GM19099 (cell line): ENCODE data around the gene DSTYK.

Experiments used
- POLR2A ChIP-seq: IDR thresholded peaks from 3 replicates; pipeline ENCODE4 v1.6.1; 2011; ENCODE audit warnings: low read depth; ENCODE audit not compliant: insufficient read length; ENCODE audit errors: extremely low read depth

Gene DSTYK

DNA sequence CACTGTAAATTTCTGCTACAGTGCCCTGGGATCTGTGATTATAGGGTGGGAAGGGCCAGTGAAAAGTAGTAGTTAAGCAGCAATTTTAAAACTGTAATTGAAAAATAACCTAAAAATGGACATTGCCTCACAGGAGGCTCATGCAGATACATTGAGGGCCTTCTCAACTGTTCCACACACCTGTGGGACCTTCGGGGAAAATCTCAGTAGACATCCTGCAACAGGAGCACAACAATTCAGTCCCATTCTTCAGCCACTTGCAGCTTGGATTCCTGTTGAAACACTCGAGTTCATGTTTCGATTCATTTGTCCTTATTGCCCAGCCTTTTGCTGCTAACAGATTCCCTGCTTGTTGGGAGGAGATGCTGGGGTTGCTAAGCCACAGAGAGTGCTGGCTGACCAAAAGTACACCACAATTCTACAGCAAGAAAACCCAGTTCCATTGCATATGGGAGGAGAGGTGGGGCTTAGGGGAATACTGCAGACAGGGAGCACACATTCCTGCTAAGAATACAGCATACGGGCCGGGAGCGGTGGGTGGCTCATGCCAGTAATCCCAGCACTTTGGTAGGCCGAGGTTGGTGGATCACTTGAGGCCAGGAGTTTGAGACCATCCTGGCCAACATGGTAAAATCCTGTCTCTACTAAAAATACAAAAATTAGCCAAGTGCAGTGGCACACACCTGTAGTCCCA, 20.8 kb upstream of the DSTYK start:
- no peak for TF ChIP-seq POLR2A

DNA sequence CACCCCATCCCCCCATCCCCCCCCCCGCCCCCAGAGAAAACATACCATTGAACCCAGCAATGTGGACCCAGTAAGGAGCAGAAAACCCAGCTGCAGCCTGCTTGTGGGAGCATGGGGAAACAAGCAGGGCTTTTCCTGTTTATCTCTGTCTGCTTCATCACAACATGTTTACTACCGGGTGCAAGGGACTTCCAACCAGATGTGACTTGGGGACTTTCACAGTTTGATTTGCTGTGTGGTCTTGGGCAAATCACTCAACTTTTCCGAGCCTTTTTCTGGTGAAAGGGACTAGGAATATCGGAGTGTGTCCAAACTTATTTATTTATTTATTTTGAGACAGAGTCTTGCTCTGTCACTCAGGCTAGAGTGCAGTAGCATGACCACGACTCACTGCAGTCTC, 19.5 kb upstream of the DSTYK start:
- TF ChIP-seq POLR2A, result no peak

DNA sequence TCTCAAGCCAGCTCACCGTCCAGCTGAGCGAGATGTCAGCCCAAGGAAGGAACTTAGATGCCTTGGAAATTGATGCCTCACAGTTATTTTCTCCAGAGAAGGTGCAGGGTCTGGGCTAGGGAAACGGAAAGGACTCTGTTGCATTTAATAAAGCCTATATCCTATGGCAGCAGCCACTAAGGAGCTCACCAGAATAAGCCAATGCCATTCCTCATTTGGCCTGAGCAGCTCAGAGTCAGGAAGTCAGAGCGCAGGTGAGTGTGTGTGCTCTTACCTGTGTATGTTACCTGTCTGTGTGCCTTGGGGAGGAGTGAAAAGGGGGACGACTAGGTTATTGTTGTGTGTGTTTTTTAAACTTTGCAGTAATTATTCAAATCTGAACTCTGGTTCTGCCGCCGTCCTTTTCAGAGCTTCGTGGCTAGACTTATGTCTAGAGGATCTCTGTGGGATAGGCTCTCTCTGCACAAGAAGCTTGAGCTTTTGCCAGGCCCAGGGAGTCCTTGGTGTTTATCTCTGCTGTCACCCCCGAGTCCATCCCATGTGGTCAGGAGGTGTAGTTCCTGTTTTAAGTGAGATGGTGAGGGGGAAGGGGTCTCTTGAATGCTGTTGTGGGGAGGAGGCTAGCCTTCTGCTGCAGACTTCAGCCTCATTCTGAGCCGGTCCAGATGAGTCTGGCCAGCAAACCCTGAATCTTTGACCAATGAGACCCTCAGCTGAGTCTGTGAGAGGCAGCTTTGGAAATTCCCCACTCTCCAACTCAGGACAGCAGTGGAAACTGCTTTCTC, 18.6 kb upstream of the DSTYK start:
- TF ChIP-seq POLR2A, result no peak

DNA sequence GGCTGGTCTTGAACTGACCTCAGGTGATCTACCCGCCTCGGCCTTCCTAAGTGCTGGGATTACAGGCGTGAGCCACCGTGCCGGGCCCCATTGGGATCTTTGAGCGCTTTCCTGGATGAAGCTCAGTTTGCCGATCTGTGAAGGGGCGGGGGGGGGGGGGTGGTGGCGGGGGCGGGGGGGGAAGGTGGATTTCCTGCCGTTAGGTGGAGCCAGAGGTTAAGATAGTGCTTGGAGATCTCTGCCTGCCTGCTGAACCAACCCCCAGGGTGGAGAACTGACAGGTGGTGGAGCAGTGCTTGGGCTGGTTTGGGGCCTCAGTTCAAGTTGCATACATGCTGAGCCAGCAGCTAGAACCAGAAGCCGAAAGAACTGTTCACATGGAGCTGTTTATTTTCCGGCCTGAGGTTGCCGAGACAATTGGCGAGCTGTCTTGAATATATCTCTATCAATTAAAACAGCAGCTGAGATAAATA, 17.9 kb upstream of the DSTYK start:
- TF ChIP-seq POLR2A, result no peak

DNA sequence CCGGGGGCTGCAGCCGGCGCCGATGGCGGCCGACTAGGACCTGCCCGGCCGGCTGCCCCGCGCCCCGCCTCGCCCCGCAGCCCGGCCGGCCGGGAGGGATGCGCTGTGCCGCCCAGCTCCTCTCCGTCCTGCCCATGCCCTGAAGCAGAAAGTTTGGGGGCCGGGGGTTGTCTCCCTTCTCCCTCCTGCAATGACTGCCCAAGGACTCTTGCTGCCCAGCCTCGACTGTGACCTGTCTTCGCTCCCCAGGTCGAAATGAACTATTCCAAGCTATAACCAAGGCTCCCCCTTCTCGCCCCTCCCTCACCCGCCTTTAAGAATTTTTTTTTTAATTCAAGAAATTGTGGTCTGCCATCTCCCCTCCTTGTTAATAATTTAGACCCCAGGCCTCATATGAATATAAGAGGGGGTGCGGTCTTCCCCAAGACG, 16.6 kb upstream of the DSTYK start:
- TF ChIP-seq POLR2A, result no peak

DNA sequence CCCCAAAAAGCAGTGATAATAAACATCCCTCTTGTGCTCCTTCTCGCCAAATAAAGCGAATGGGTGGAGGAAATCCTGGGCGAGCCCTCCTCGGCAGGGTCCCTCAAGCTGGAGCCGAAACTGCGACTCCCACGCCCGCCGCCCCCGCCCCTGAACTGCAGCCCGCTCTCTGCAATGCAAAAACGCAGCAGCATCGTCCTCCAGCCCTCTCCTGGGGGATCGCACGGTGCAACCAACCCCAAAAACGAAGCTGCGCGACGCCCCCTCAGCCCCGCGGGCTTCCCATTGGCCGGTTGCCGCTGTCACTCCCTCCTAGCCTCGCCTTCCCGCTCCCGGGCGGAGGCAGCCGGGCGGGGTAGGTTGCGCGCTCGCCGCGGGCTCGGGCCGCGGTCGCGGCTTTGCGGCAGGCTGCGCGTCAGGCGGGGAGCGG, 16.1 kb upstream of the DSTYK start, which contains the start of gene TMCC2:
TSS of gene TMCC2 (plus strand) at position 363 of the 430 bp plus-strand sequence. CDS start 619 bp downstream, outside the sequence.
- no peak for TF ChIP-seq POLR2A

DNA sequence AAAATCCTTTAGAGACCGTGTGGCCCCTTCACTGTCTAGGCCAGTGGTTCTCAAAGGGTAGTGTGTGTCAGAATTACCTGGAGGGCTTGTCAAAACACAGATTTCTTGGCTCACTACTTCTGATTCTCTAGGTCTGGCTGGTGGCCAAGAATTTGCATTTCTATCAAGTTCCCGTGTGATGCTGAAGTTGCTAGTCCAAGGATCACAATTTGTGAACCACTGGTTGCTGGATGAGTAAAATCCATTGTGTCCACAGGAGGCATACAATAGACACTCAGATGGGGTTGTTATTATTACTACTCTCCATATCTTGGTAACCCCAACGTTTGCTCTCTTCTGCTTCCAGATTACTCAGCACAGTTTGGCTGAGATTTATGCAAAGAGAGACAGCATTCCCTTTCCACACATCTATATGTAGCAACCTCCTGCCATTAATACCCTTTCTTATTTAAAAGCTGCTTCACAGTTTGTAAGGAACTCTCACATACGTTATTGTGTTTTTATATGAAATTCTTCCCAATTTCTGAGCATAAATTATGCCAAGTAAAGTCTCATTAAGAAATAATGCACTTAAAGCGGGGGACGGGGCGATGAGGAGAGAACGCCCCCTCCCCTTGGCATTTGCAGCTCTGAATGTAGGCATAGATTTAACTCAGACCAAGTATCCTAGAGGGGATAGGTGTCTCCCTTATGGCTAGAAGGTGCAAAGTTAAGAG, 15.5 kb upstream of the DSTYK start:
- TF ChIP-seq POLR2A, result no peak

DNA sequence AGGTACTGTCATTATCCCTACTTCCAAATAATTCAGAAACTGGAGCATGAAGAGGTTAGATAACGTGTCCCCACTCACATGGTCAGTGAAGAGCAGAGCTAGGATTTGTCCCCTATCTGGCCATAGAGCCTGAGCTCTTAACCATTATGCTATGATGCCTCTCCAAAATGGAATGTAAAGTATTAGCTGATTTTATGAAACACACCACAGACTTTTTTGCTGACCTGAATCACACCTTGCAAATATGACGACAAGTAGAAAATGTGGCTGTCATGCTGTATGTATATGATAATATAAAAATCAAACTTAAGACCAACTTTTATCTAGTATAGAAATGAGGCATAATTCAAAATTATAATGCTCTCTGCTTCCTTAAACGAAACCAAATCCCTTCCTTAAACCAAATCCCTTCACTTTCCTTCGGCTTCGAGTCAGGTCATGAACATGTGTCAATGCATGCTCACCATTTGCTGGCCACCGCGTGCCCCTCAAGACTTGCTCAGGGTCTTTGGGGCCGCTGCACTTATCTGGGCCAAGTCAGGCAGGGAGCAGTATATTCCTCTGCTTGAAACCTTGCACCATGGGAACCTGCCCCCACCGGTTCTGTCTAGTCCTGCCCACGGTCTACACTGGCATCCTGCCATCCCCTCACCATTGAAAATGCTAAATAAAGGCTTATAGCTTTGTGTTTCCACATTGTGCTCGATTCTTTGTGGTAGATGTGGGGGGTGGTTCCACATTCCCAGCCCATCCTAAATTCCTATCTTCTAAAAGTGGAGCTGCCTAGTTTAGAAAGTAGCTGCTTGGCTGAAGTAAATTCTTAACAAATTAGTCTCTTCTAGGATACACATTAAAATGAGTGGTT, 14.6 kb upstream of the DSTYK start:
- no peak for TF ChIP-seq POLR2A

DNA sequence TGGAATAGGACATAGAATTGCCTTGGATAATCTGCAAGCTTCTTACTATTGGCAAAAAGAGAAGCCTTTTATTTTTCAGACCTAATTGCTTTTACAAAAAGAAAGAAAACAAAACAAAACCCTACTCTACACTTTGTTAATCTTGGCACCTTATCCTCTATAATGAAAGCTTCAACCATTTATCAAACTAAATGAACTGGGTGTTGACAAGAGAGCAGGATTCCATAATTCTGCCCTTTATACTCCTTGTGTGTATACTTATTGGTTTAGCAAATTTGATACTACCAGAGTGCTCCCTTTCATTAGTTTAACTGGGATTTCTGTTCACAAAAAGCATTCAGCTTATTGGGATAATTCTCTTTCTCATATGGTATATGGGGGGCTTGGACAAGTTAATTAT, 13.2 kb upstream of the DSTYK start:
- no peak for TF ChIP-seq POLR2A

DNA sequence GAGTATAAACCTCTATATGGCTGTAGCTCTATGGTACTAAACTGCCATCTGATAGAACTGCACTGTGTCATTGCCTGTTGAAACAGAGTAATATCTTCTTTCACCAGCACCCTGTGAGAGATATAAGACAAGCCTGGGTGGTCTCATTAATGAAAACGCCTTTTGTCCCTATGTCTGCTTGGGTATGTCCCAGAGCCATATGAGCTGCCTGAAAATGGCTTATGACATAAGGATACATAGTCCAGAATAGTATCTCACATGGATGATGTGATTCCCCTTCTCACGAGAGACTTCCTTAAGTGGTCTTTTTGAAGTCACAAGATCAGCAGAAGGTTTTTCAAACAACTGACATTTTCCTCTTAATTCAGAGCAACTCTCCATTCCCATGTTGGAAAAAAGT, 8.9 kb upstream of the DSTYK start:
- no peak for TF ChIP-seq POLR2A

DNA sequence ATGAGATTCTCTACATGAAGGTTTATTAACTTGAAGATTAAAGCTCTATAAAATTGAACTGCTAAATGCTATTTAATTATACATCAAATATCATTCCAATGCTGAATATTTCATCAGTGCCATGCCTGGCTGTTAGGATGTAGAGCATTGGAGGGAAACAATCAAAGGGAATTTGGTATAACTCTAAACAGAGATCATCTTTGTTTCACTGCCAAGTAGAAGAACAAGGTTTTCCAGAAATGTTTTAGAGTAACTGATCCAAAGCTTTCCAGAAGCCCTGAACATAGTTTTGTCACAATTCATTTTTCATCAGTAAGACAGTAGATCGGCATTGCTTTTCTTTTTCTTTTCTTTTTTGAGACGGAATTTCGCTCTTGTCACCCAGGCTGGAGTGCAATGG, 5.9 kb upstream of the DSTYK start:
- TF ChIP-seq POLR2A, result no peak

DNA sequence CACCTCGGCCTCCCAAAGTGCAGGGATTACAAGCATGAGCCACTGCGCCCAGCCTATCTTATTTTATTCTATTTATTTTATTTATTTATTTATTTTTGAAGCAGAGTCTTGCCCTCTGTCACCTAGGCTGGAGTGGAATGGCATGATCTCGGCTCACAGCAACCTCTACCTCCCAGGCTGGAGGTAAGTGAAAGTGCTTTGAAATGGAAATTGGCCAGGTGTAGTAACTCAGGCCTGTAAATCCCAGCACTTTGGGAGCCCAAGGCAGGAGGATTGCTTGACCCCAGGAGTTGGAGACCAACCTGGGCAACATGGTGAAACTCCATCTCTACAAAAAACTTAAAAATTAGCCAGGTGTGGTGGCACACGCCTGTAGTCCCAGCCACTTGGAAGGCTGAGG, 5.1 kb upstream of the DSTYK start:
- TF ChIP-seq POLR2A, result no peak

DNA sequence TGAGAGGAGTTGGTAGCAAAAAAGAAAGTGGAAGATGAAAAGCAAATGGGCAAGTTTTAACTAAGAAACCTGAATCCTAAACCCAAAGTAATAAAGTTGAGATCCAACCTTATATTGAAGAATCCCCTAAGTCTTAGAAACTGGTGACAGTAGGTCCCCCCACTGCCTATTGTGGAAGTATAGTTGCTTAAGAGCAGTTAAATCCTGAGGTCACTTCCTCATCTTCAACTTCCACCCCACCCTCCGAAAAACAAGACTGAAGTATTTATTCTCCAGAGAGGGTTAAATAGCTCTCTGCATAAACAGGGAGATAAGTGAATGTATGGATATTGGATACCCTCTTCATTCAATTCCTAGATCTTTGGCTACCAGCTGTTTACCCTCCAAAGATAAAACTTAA, 3.3 kb upstream of the DSTYK start:
- no peak for TF ChIP-seq POLR2A

DNA sequence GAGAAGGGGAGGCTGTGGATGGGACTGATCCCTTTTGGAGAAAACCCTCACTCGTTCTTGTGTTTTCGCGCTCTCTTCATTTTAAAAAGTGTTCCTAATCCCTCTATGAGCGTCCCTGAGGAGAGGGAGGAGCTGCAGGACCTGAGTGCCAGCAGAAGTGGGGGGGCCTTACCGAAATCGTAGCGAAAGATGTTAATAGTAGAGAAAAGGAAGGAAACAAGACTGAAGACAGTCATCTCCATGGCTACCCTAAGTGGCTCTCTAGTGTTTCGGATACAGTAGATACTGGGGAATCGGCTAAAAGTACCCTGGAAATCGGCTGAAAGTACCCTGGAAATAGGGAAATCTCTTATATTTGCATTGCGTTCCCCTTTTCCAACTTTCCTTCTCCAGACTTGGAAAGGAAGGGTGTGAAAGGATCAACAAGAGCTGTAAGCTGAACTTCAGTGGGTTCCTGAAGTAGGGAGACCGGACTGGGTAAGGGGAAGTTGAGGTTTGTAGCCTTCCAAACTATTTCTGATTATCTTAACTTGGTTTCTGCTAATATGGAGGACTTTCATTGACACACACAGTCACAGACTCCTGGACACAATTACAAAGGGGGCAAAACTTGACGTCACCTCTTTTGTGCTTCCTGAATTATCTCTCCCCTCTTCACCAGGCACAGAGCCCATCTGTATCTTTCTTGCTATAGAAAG, 486 bp upstream of the DSTYK start:
- TF ChIP-seq POLR2A, result no peak
